OCI-LY3 (cell line): ENCODE data around the gene GSTM4.
"Not testable (repeated sequence)": the region's sequence is repeated elsewhere in the genome, so short reads cannot be mapped to it uniquely, and the experiment has no call there.

Experiments
- H2AFZ ChIP-seq: fragments of 200-600, 300-600 bp; shearing (Covaris generic); 2 replicates; pipeline ENCODE4 v1.6.0; 2014; ENCODE audit warnings: antibody characterized with exemption, low read depth, low read length
- H3K27ac ChIP-seq: fragments of 200-600, 300-600 bp; sonication (generic); 2 replicates; pipeline ENCODE4 v1.5.1; 2014; ENCODE audit warnings: mild to moderate bottlenecking, low read length, moderate library complexity, mixed read lengths
- H3K27me3 ChIP-seq: fragments of 200-600, 300-600 bp; sonication (generic); 2 replicates; pipeline ENCODE4 v1.6.1; 2014; ENCODE audit warnings: low read depth, low read length, mixed read lengths
- H3K36me3 ChIP-seq: fragments of 200-600, 300-600 bp; sonication (generic); replicated peaks from 2 replicates; pipeline ENCODE3; 2014; ENCODE audit warnings: low read depth, low read length, mixed read lengths
- H3K4me1 ChIP-seq: fragments of 300-600, 200-600 bp; sonication (generic); 2 replicates; pipeline ENCODE4 v1.6.1; 2014; ENCODE audit warnings: low read length, mixed read lengths
- H3K4me2 ChIP-seq: fragments of 200-600, 300-600 bp; sonication (generic); 2 replicates; pipeline ENCODE4 v1.6.1; 2014; ENCODE audit warnings: low read length, mixed read lengths
- H3K4me3 ChIP-seq: fragments of 300-600, 200-600 bp; sonication (generic); 2 replicates; pipeline ENCODE4 v1.5.1; 2014; ENCODE audit warnings: antibody characterized with exemption, mild to moderate bottlenecking, low read length, moderate library complexity
- H3K79me2 ChIP-seq: fragments of 300-600, 200-600 bp; shearing (Covaris generic); 2 replicates; pipeline ENCODE4 v1.6.1; 2014; ENCODE audit warnings: mild to moderate bottlenecking, low read length, mixed read lengths
- H3K9ac ChIP-seq: fragments of 300-600, 200-600 bp; shearing (Covaris generic); 2 replicates; pipeline ENCODE4 v1.6.0; 2014; ENCODE audit warnings: mild to moderate bottlenecking, low read length, moderate library complexity
- H3K9me3 ChIP-seq: fragments of 200-600, 300-600 bp; shearing (Covaris generic); 2 replicates; pipeline ENCODE4 v1.6.1; 2014; ENCODE audit warnings: low read length, mixed read lengths; ENCODE audit not compliant: insufficient read depth
- H4K20me1 ChIP-seq: fragments of 200-600, 300-600 bp; sonication (generic); 2 replicates; pipeline ENCODE4 v1.6.1; 2016; ENCODE audit warnings: low read length, mixed read lengths; ENCODE audit not compliant: insufficient read depth
- EZH2phosphoT487 ChIP-seq: fragments of 200-600 bp; shearing (Covaris generic); IDR thresholded peaks from 2 replicates; pipeline ENCODE4 v1.6.1; 2018; ENCODE audit warnings: antibody characterized with exemption, mixed run types, low read depth
- TF ChIP-seq, protein P1 (sequence below): fragments of 200-600, 300-600 bp; sonication (generic); IDR thresholded peaks from 2 replicates; pipeline ENCODE4 v1.5.1; 2014; ENCODE audit warnings: antibody characterized with exemption, low read length, low read depth

GSTM4 gene

DNA sequence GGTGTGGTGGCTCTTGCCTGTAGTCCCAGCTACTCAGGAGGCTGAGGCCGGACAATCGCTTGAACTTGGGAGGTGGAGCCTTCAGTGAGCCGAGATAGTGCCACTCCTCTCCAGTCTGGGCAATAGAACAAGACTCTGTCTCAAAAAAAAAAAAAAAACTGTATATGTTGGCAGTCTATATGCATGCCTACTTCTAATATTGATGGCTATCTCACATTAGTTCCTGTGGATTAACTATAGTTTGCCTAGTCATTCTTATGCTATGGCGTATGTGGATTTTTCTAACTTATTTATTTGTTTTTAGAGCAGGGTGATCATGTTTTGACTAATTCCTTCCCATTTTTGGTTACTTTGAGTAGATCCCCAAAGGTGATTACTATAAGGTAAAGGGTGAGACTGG lies 41.2 kb downstream of the GSTM4 start:
- no peaks in the 10 kb centered on the region for H3K9me3 ChIP-seq
- no peak overlapping the region for H2AFZ ChIP-seq
- no peaks in the 10 kb centered on the region for H4K20me1 ChIP-seq
- H3K4me3 ChIP-seq: no peak overlapping the region
- no peak overlapping the region for H3K4me2 ChIP-seq
- no peaks in the 10 kb centered on the region for H3K27me3 ChIP-seq
- TF ChIP-seq, protein P1, sequence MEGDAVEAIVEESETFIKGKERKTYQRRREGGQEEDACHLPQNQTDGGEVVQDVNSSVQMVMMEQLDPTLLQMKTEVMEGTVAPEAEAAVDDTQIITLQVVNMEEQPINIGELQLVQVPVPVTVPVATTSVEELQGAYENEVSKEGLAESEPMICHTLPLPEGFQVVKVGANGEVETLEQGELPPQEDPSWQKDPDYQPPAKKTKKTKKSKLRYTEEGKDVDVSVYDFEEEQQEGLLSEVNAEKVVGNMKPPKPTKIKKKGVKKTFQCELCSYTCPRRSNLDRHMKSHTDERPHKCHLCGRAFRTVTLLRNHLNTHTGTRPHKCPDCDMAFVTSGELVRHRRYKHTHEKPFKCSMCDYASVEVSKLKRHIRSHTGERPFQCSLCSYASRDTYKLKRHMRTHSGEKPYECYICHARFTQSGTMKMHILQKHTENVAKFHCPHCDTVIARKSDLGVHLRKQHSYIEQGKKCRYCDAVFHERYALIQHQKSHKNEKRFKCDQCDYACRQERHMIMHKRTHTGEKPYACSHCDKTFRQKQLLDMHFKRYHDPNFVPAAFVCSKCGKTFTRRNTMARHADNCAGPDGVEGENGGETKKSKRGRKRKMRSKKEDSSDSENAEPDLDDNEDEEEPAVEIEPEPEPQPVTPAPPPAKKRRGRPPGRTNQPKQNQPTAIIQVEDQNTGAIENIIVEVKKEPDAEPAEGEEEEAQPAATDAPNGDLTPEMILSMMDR: no peak
- TF ChIP-seq EZH2phosphoT487: no peak
- H3K4me1 ChIP-seq: no peaks in the 10 kb centered on the region
- H3K27ac ChIP-seq: no peak overlapping the region
- no peaks in the 10 kb centered on the region for H3K36me3 ChIP-seq
- no peak overlapping the region for H3K9ac ChIP-seq
- H3K79me2 ChIP-seq: no peaks in the 10 kb centered on the region

DNA sequence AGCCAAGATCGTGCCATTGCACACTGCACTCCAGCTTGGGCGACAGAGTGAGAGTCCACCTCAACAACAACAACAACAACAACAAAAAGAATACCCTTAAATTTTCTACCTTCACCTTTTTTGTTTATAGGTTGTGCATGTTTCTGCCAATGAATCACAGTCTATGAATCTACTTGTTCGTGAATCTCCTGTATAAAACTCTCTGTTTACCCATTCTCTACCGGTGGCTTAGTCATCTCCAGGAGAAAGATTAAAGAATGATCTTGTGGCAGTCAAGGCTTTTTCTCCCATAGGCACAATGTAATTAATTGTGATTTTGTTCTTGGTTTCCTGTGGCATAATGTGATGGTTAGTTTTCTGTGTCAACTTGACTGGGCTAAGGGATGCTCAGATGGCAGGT lies 42.0 kb downstream of the GSTM4 start:
- not testable (repeated sequence) for H3K27me3 ChIP-seq, H2AFZ ChIP-seq, H3K4me2 ChIP-seq, H3K9ac ChIP-seq, H4K20me1 ChIP-seq, H3K4me3 ChIP-seq, H3K79me2 ChIP-seq, H3K9me3 ChIP-seq, H3K27ac ChIP-seq, H3K36me3 ChIP-seq, H3K4me1 ChIP-seq

DNA sequence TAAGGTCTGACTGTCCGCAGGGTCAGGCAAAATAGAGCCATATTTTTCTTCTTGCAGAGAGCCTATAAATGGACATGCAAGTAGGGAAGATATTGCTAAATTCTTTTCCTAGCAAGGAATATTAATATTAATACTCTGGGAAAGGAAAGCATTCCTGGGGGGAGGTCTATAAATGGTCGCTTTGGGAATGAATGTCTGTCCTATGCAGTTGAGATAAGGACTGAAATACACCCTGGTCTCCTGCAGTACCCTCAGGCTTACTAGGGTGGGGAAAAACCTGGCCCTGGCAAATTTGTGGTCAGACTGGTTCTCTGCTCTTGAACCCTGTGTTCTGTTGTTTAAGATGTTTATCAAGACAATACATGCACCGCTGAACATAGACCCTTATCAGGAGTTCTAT lies 47.0 kb downstream of the GSTM4 start:
- H2AFZ ChIP-seq, H3K9me3 ChIP-seq, H3K4me1 ChIP-seq, H3K27ac ChIP-seq, H3K4me3 ChIP-seq, H3K36me3 ChIP-seq, H3K79me2 ChIP-seq, H4K20me1 ChIP-seq, H3K27me3 ChIP-seq, H3K4me2 ChIP-seq, H3K9ac ChIP-seq: not testable (repeated sequence)

DNA sequence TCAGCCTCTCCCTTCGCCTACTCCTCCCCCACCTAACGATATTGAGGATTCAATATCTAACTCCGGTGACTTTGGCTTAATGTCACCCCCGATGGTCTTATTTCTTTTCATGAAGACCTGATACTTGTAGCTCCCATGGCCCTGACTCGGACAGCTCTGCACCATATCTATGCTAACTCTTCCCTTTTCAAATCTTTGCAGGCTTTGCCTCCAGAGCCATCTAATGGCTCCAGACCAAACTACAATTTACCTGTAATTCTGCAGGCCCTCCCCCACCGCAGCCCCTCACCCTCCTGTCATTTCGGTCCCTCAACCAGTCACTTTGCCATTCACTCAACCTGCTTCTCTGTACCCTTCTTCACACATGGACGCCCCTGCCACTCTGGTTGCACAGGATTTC lies 48.3 kb downstream of the GSTM4 start:
- no peak overlapping the region for H3K9ac ChIP-seq
- H3K4me3 ChIP-seq: no peak overlapping the region
- no peaks in the 10 kb centered on the region for H3K79me2 ChIP-seq
- no peaks in the 10 kb centered on the region for H4K20me1 ChIP-seq
- no peaks in the 10 kb centered on the region for H3K4me1 ChIP-seq
- no peaks in the 10 kb centered on the region for H3K27me3 ChIP-seq
- H3K9me3 ChIP-seq: no peaks in the 10 kb centered on the region
- no peaks in the 10 kb centered on the region for H3K36me3 ChIP-seq
- TF ChIP-seq EZH2phosphoT487: no peak
- TF ChIP-seq, protein P1: peak; percentile 38
- H2AFZ ChIP-seq: no peak overlapping the region
- H3K27ac ChIP-seq: no peak overlapping the region
- H3K4me2 ChIP-seq: no peak overlapping the region

DNA sequence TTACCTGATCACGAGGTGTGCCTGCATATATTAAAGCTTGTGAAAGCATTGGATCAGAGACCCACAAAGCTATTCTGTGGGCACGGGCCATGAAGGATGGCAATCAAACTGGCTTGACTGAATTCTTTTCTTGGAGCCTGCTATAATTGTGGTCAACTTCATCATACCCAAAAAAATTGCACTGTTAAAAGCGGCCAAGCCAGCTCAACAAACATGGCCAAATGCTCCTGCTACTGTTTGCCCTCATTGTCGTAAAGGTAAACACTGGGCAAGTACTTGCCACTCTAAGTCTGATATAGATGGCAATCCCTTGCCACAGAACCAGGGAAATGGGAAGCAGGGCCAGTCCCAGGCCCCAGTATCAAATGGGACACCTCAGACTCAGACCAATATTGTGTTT lies 49.5 kb downstream of the GSTM4 start:
- no peaks in the 10 kb centered on the region for H4K20me1 ChIP-seq
- H3K9me3 ChIP-seq: no peaks in the 10 kb centered on the region
- H2AFZ ChIP-seq: no peak overlapping the region
- H3K27me3 ChIP-seq: no peaks in the 10 kb centered on the region
- no peaks in the 10 kb centered on the region for H3K79me2 ChIP-seq
- H3K4me3 ChIP-seq: no peak overlapping the region
- no peak overlapping the region for H3K27ac ChIP-seq
- no peak overlapping the region for H3K4me2 ChIP-seq
- H3K9ac ChIP-seq: no peak overlapping the region
- no peaks in the 10 kb centered on the region for H3K4me1 ChIP-seq
- no peaks in the 10 kb centered on the region for H3K36me3 ChIP-seq
- no peak for TF ChIP-seq EZH2phosphoT487
- TF ChIP-seq, protein P1: no peak

DNA sequence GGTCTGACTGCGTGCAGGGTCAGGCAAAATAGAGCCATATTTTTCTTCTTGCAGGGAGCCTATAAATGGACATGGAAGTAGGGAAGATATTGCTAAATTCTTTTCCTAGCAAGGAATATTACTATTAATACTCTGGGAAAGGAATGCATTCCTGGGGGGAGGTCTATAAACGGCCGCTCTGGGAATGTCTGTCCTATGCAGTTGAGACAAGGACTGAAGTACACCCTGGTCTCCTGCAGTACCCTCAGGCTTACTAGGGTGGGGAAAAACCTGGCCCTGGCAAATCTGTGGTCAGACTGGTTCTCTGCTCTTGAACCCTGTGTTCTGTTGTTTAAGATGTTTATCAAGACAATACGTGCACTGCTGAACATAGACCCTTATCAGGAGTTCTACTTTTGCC lies 53.0 kb downstream of the GSTM4 start:
- not testable (repeated sequence) for H2AFZ ChIP-seq, H3K27me3 ChIP-seq, H3K36me3 ChIP-seq, H3K9ac ChIP-seq, H4K20me1 ChIP-seq, H3K27ac ChIP-seq, H3K79me2 ChIP-seq, H3K4me1 ChIP-seq, H3K9me3 ChIP-seq, H3K4me3 ChIP-seq, H3K4me2 ChIP-seq

DNA sequence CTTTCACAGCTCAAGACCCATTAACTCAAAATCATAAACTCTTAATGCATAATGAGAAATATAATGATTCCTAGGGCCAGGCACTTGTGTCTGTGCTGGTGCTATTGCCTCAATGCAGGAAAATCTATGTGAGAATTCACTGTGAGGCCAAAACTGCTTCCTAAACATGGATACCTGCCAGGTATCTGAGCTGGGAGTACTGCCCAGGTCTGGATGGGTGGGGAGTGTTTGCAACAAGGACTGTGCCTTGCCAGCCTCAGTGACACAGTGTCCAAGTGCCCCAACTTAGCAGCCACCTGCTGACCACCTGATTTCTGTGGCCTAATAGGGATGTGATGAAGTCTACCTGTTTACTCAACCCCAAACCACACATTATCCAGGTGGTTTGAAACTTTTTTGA lies 53.9 kb downstream of the GSTM4 start:
- H3K36me3 ChIP-seq, H3K27me3 ChIP-seq, H3K9me3 ChIP-seq, H3K4me2 ChIP-seq, H3K9ac ChIP-seq, H3K4me1 ChIP-seq, H3K79me2 ChIP-seq, H3K4me3 ChIP-seq, H3K27ac ChIP-seq, H4K20me1 ChIP-seq, H2AFZ ChIP-seq: not testable (repeated sequence)
